Breast epithelium (tissue), 4 donors: ENCODE measurements around the gene PTGES2. TPM values are rescaled to one million over a fixed set of nuclear protein-coding genes. Genes with fewer than 3 reads are reported as not detected.

Source experiments
- DNase-seq, 2 donors: peaks; one replicate each; pipeline ENCODE4 v3.0.0-alpha.2; 2019; ENCODE audit warnings: low spot score in 2 of 2
- H3K27ac ChIP-seq, 2 donors: fragments of 200-600 bp; sonication (generic) in 1 of 2; one replicate each; pipeline ENCODE4 v1.5.1; 2016 to 2019; ENCODE audit warnings: mild to moderate bottlenecking in 1 of 2
- H3K27me3 ChIP-seq, 2 donors: fragments of 200-600 bp; sonication (generic) in 1 of 2; one replicate each; pipeline versions ENCODE4 v1.5.1 to v1.6.0; 2017 to 2019; ENCODE audit warnings: control low read depth in 1 of 2, mild to moderate bottlenecking in 1 of 2
- H3K36me3 ChIP-seq: fragments of 200-600 bp; one replicate; pipeline ENCODE4 v1.5.1; 2019
- H3K4me1 ChIP-seq, 2 donors: fragments of 200-600 bp; sonication (generic); one replicate each; pipeline ENCODE4 v1.5.1; 2016 to 2019; ENCODE audit warnings: control low read depth in 1 of 2
- H3K4me3 ChIP-seq, 3 donors: fragments of 200-600 bp; sonication (generic); 1 replicate in 2 of 3; 2 replicates in 1 of 3; pipeline ENCODE4 v1.5.1; 2016 to 2019; ENCODE audit warnings: mild to moderate bottlenecking in 3 of 3, moderate library complexity in 2 of 3
- H3K9me3 ChIP-seq, 2 donors: fragments of 200-600 bp; sonication (generic) in 1 of 2; one replicate each; pipeline ENCODE4 v1.5.1; 2016 to 2019; ENCODE audit warnings: control low read depth in 1 of 2
- CTCF ChIP-seq, 3 donors: fragments of 450-650 bp; IDR thresholded peaks; one replicate each; pipeline ENCODE4 v1.5.1; 2016 to 2017; ENCODE audit warnings: antibody characterized with exemption in 3 of 3, mild to moderate bottlenecking in 3 of 3, moderate library complexity in 3 of 3
- POLR2A ChIP-seq: fragments of 450-650 bp; IDR thresholded peaks from one replicate; pipeline ENCODE4 v1.6.1; 2016; ENCODE audit warnings: antibody characterized with exemption, mild to moderate bottlenecking, moderate library complexity
- POLR2AphosphoS5 ChIP-seq, 3 donors: sonication (generic); formaldehyde crosslinking; IDR thresholded peaks; one replicate each; pipeline ENCODE4 v1.6.1; 2017; ENCODE audit warnings: antibody characterized with exemption in 3 of 3
- intact Hi-C: fragments of 100-400 bp; cut with DNase I; formaldehyde crosslinking; loops from one replicate; pipeline ENCODE4 v1.15.1; 2023; ENCODE audit warnings: low total_unique reads
- total RNA-seq, 3 donors: library from RNA; depleted of rRNA; stranded (reverse); fragments of >200 nt; gene quantifications; one replicate each; pipeline ENCODE4 v1.1.0, GENCODE V29; 2016

Gene PTGES2
- total RNA-seq, 3 donors from 2014 or later: 35.7 to 86.9 (median 55.0) TPM

- intact Hi-C loops: no loop called here
- Histone ChIP-seq H3K4me1 (no peaks in the 10 kb centered on the region), H3K27ac (peak overlapping the region in 1 of 2 donors; percentile 2), H3K36me3 (peaks cover 6% of the 10 kb centered on the region), H3K4me3 (no peak overlapping the region), H3K9me3 (no peaks in the 10 kb centered on the region), H3K27me3 (no peaks in the 10 kb centered on the region)
- TF ChIP-seq CTCF (IDR thresholded peaks at IDR 0.05): peak; percentile 99 to 100 (median 100)
- no peak for TF ChIP-seq POLR2A
- TF ChIP-seq POLR2AphosphoS5 (IDR thresholded peaks at IDR 0.05): peak; percentile 75 to 80 (median 77)
- peak; percentile 86 to 96 for DNase-seq
Observed at GRCh38 chr9:128117613-128118471, 9.7 kb downstream of the PTGES2 start.

GRCh38 chr9:128116104-128117083 is 11.1 kb downstream of the PTGES2 start:
- H3K4me3 ChIP-seq: no peak overlapping the region
- no peaks in the 10 kb centered on the region for H3K9me3 ChIP-seq
- no peak overlapping the region for H3K27ac ChIP-seq
- no peak for TF ChIP-seq CTCF (IDR thresholded peaks at IDR 0.05)
- TF ChIP-seq POLR2A: no peak
- TF ChIP-seq POLR2AphosphoS5 (IDR thresholded peaks at IDR 0.05): no peak
- H3K36me3 ChIP-seq: no peaks in the 10 kb centered on the region
- DNase-seq: no peak
- no peaks in the 10 kb centered on the region for H3K4me1 ChIP-seq
- intact Hi-C loops: no loop called here
- no peaks in the 10 kb centered on the region for H3K27me3 ChIP-seq

- no peaks in the 10 kb centered on the region for H3K9me3 ChIP-seq
- DNase-seq: no peak
- H3K4me3 ChIP-seq: no peak overlapping the region
- peak overlapping the region in 1 of 2 donors; percentile 51 for H3K27ac ChIP-seq
- H3K4me1 ChIP-seq: no peaks in the 10 kb centered on the region
- H3K36me3 ChIP-seq: no peaks in the 10 kb centered on the region
- no peaks in the 10 kb centered on the region for H3K27me3 ChIP-seq
- intact Hi-C loops: no loop called here
- TF ChIP-seq CTCF (IDR thresholded peaks at IDR 0.05): no peak
- no peak for TF ChIP-seq POLR2AphosphoS5 (IDR thresholded peaks at IDR 0.05)
- TF ChIP-seq POLR2A: no peak
Observed at GRCh38 chr9:128115187-128116103, 12.1 kb downstream of the PTGES2 start.

- Histone ChIP-seq H3K27me3 (no peaks in the 10 kb centered on the region), H3K27ac (peak overlapping the region in 1 of 2 donors; percentile 51), H3K36me3 (no peaks in the 10 kb centered on the region), H3K4me1 (no peaks in the 10 kb centered on the region), H3K9me3 (no peaks in the 10 kb centered on the region), H3K4me3 (no peak overlapping the region)
- no peak for DNase-seq
- TF ChIP-seq CTCF (IDR thresholded peaks at IDR 0.05) (no peak), POLR2A (no peak), POLR2AphosphoS5 (IDR thresholded peaks at IDR 0.05) (no peak)
- intact Hi-C loops: no loop called here
Observed at GRCh38 chr9:128114326-128115186, 13.0 kb downstream of the PTGES2 start.
